GM06990 (cell line): ENCODE results near the gene ZWILCH.

Source experiments
- DNase-seq: peaks from one replicate; pipeline ENCODE4 v3.0.0-alpha.2; 2011; ENCODE audit not compliant: insufficient read length; ENCODE audit errors: extremely low read depth
- H3K27me3 ChIP-seq: replicated peaks from 2 replicates; pipeline ENCODE4 v1.6.0; 2011; ENCODE audit warnings: low read length; ENCODE audit not compliant: control insufficient read depth, insufficient read depth
- H3K36me3 ChIP-seq: 2 replicates; pipeline ENCODE4 v1.5.1; 2011; ENCODE audit warnings: low read length; ENCODE audit not compliant: control insufficient read depth, insufficient read depth
- H3K4me3 ChIP-seq: replicated peaks from 2 replicates; pipeline ENCODE4 v1.5.1; 2011; ENCODE audit warnings: low read depth, mild to moderate bottlenecking, control low read depth, low read length
- CTCF ChIP-seq: IDR thresholded peaks from 2 replicates; pipeline ENCODE4 v1.5.1; 2011; ENCODE audit warnings: low read length, control low read depth, mild to moderate bottlenecking, inconsistent platforms; ENCODE audit not compliant: insufficient read depth, poor library complexity, severe bottlenecking

Gene ZWILCH

GRCh38 chr15:66524838-66525237, 19.7 kb downstream of the ZWILCH start:
- no peak for DNase-seq
- H3K27me3 ChIP-seq, result no peaks in the 10 kb centered on the region
- no peak overlapping the region for H3K4me3 ChIP-seq
- no peak for TF ChIP-seq CTCF
- H3K36me3 ChIP-seq, result peaks cover 3% of the 10 kb centered on the region

DNA sequence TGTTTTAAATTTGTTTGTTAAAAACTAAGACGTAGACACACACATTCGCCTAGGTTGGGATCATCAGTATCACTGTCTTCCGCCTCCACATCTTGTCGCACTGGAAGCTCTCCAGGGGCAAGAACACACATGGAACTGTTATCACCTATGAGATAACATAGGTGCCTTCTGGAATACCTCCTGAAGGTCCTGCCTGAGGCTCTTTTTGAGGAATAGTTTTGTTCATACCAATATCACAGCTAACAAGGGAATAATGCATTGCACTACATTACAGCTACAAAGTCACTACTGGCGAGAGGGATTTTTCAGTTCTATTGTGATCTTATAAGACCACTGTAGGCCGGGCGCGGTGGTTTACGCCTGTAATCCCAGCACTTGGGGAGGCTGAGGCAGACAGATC, 29.9 kb downstream of the ZWILCH start:
- no peaks in the 10 kb centered on the region for H3K27me3 ChIP-seq
- no peak for DNase-seq
- H3K36me3 ChIP-seq, result peaks cover 2% of the 10 kb centered on the region
- H3K4me3 ChIP-seq, result no peak overlapping the region
- TF ChIP-seq CTCF, result no peak

DNA sequence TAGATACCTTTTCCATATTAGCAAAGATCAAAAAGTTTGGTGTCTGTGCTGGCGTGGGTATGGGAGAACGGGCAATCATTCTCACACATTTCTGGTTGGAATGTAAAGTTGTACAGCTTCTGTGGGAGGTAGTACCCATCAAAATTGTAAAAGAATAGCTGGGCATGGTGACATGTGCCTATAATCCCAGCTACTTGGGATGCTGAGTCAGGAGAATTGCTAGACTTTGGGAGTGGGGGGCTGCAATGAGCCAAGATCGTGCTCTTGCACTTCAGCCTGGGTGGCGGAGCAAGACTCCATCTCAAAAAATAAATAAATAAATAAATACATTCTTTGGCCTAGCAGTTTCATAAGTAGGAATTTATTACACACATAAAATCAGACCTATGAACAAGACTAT, 37.8 kb downstream of the ZWILCH start:
- H3K4me3 ChIP-seq, result no peak overlapping the region
- no peak for TF ChIP-seq CTCF
- no peak for DNase-seq
- H3K36me3 ChIP-seq, result peaks cover 3% of the 10 kb centered on the region
- no peaks in the 10 kb centered on the region for H3K27me3 ChIP-seq

DNA sequence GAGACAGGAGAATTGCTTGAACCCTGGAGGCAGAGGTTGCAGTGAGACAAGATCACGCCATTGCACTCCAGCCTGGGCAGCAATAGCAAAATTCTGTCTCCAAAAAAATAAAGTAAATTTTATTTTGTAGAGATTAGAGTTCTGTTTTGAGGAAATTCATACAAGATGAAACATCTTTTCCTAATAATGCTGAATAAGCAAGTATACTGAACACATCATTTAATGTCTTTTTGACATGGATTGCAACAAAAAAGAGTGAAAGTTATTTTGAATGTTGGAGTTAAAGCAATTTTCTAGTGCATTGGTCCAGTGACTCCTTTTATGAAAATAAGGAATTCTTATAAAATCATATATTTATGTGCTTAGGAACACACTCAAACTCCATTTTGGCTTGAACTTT, 40.1 kb downstream of the ZWILCH start:
- Histone ChIP-seq H3K27me3 (no peaks in the 10 kb centered on the region), H3K4me3 (no peak overlapping the region), H3K36me3 (peaks cover 4% of the 10 kb centered on the region)
- TF ChIP-seq CTCF, result no peak
- no peak for DNase-seq

DNA sequence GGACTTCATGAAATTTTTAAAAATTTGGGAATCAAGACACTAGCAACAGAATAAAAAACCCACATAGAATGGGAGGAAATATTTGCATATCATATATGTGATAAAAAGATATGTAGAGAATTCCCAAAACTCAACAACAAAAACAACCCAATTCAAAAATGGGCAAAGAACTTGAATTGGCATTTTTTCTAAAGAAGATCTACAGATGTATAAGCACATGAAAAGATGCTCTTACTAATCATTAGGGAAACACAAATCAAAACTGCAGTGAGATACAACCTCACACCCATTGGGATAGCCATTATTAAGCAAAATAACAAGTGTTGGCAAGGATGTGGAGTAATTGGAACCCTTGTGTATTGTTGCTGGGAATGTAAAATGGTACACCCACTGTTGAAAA, 50.6 kb downstream of the ZWILCH start:
- TF ChIP-seq CTCF, result no peak
- Histone ChIP-seq H3K4me3 (no peak overlapping the region), H3K27me3 (no peaks in the 10 kb centered on the region), H3K36me3 (no peaks in the 10 kb centered on the region; the same call in 1 of the 2 replicates)
- no peak for DNase-seq

DNA sequence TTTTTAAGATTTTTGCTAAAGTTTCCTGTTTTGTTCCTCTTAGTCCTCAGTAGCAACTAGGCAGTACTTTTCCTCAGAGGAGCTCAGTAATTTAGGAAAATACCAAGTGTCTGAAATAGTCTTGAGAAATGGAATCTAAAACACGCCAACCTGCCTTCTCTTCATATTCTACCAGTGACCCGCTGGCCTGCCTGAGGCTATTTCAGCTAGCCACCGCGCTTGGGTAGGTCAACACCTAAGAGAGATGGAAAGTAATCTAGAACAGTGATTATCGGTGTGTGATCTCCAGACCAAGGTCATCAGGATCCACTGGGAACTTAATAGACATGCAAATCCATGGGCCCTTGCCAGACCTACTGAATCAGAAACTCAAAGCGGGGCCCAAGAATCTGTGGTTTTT, 53.1 kb downstream of the ZWILCH start:
- H3K27me3 ChIP-seq, result no peaks in the 10 kb centered on the region
- H3K4me3 ChIP-seq, result no peak overlapping the region
- DNase-seq, result no peak
- H3K36me3 ChIP-seq, result no peaks in the 10 kb centered on the region
- no peak for TF ChIP-seq CTCF
